Osteoblast (primary cell): ENCODE data around the gene TEC. TPM values are rescaled to one million over a fixed set of nuclear protein-coding genes. Genes with fewer than 3 reads are reported as not detected.
"Not testable (repeated sequence)": the region's sequence is repeated elsewhere in the genome, so short reads cannot be mapped to it uniquely, and the experiment has no call there.

Experiments
- DNase-seq: peaks from one replicate; pipeline ENCODE4 v3.0.0; 2011; ENCODE audit warnings: low spot score, mixed read lengths; ENCODE audit not compliant: insufficient read length; ENCODE audit errors: missing footprints
- H2AFZ ChIP-seq: 2 replicates; pipeline ENCODE4 v1.6.0; 2011; ENCODE audit warnings: mild to moderate bottlenecking, low read length
- H3K27ac ChIP-seq: 2 replicates; pipeline ENCODE4 v1.5.1; 2011; ENCODE audit warnings: mild to moderate bottlenecking, low read depth, low read length, moderate library complexity
- H3K27me3 ChIP-seq: 2 replicates; pipeline ENCODE4 v1.6.0; 2012; ENCODE audit warnings: mild to moderate bottlenecking, control low read depth, inconsistent platforms, low read length, moderate library complexity; ENCODE audit not compliant: insufficient read depth
- H3K36me3 ChIP-seq: 2 replicates; pipeline ENCODE4 v1.5.1; 2011; ENCODE audit warnings: mild to moderate bottlenecking, low read length, control low read depth, moderate library complexity; ENCODE audit not compliant: insufficient read depth
- H3K4me1 ChIP-seq: 2 replicates; pipeline ENCODE4 v1.5.1; 2011; ENCODE audit warnings: mild to moderate bottlenecking, low read length, control low read depth, moderate library complexity; ENCODE audit not compliant: insufficient read depth
- H3K4me2 ChIP-seq: 2 replicates; pipeline ENCODE4 v1.6.0; 2011; ENCODE audit warnings: mild to moderate bottlenecking, low read length; ENCODE audit not compliant: insufficient read depth
- H3K4me3 ChIP-seq: fragments of 200-600 bp; sonication (generic); 3 replicates; pipeline ENCODE4 v1.5.1; 2012; ENCODE audit warnings: mild to moderate bottlenecking, low read length, inconsistent platforms; ENCODE audit not compliant: insufficient read depth
- H3K79me2 ChIP-seq: 2 replicates; pipeline ENCODE4 v1.6.0; 2012; ENCODE audit warnings: mild to moderate bottlenecking, low read length, control low read depth, inconsistent platforms; ENCODE audit not compliant: insufficient read depth
- H3K9me3 ChIP-seq: 2 replicates; pipeline ENCODE4 v1.5.1; 2011; ENCODE audit warnings: low read depth, low read length, control low read depth
- H4K20me1 ChIP-seq: 2 replicates; pipeline ENCODE4 v1.6.0; 2012; ENCODE audit warnings: mild to moderate bottlenecking, low read length, control low read depth; ENCODE audit not compliant: insufficient read depth
- CTCF ChIP-seq: IDR thresholded peaks from 2 replicates; pipeline ENCODE4 v1.5.1; 2011; ENCODE audit warnings: mild to moderate bottlenecking, low read depth, low read length, moderate library complexity; ENCODE audit errors: extremely low read depth
- total RNA-seq: library from RNA; depleted of rRNA; stranded (reverse); fragments of >200 nt; gene quantifications from 2 replicates; pipeline ENCODE4 v1.2.3, GENCODE V29; 2012

Gene TEC
- total RNA-seq: 1.5 and 1.8 TPM in 2 replicates

- Histone ChIP-seq H3K79me2 (no peaks in the 10 kb centered on the region), H3K9me3 (no peaks in the 10 kb centered on the region), H3K27me3 (no peaks in the 10 kb centered on the region), H3K36me3 (no peaks in the 10 kb centered on the region), H3K4me3 (peak within 1 kb of the TSS; percentile 89), H4K20me1 (no peaks in the 10 kb centered on the region), H3K27ac (peak within 1 kb of the TSS; percentile 36), H2AFZ (peak within 1 kb of the TSS; percentile 95), H3K4me2 (peak within 1 kb of the TSS; percentile 90), H3K4me1 (no peaks in the 10 kb centered on the region)
- no peak for TF ChIP-seq CTCF
- DNase-seq: no peak
These were observed at the start of gene TEC for GRCh38 chr4:48268956-48269860. Gene TEC, minus strand, starts transcription at chr4:48269838. Its CDS starts 41,224 bp downstream, at chr4:48228614.

- H3K4me1 ChIP-seq: no peaks in the 10 kb centered on the region
- H3K9me3 ChIP-seq: no peaks in the 10 kb centered on the region
- peak; percentile 74 for TF ChIP-seq CTCF
- peak overlapping the region; percentile 61 for H3K4me2 ChIP-seq
- DNase-seq: peak; percentile 22
- H3K36me3 ChIP-seq: no peaks in the 10 kb centered on the region
- no peak overlapping the region for H3K27ac ChIP-seq
- peak overlapping the region; percentile 66 for H2AFZ ChIP-seq
- no peaks in the 10 kb centered on the region for H4K20me1 ChIP-seq
- no peak overlapping the region for H3K4me3 ChIP-seq
- H3K27me3 ChIP-seq: no peaks in the 10 kb centered on the region
- H3K79me2 ChIP-seq: no peaks in the 10 kb centered on the region
These were observed 46.3 kb upstream of the TEC start for GRCh38 chr4:48315728-48316630.

- not testable (repeated sequence) for H3K4me2 ChIP-seq, H3K9me3 ChIP-seq, H3K36me3 ChIP-seq, H2AFZ ChIP-seq, H4K20me1 ChIP-seq, DNase-seq, H3K4me3 ChIP-seq, H3K4me1 ChIP-seq, H3K27ac ChIP-seq, H3K27me3 ChIP-seq, H3K79me2 ChIP-seq
These were observed 45.1 kb upstream of the TEC start for GRCh38 chr4:48314746-48315145.

- Histone ChIP-seq H3K79me2 (no peaks in the 10 kb centered on the region), H2AFZ (no peak overlapping the region), H3K9me3 (no peaks in the 10 kb centered on the region), H3K27me3 (no peaks in the 10 kb centered on the region), H3K4me2 (no peak overlapping the region), H3K36me3 (no peaks in the 10 kb centered on the region), H3K4me3 (no peak overlapping the region), H3K4me1 (no peaks in the 10 kb centered on the region), H4K20me1 (no peaks in the 10 kb centered on the region), H3K27ac (no peak overlapping the region)
- TF ChIP-seq CTCF: no peak
- DNase-seq: no peak
These were observed 42.3 kb upstream of the TEC start for GRCh38 chr4:48311896-48312295.
